Measurements from ENCODE around the gene SLC5A4. TPM values are rescaled to one million over a fixed set of nuclear protein-coding genes. Genes with fewer than 3 reads are reported as not detected.
A peak's percentile ranks its signal among the peaks of the same experiment; 100 is the strongest.
"Not testable (repeated sequence)": the region's sequence is repeated elsewhere in the genome, so short reads cannot be mapped to it uniquely, and the experiment has no call there.

The SLC5A4 gene
- total RNA-seq: not detected

DNA sequence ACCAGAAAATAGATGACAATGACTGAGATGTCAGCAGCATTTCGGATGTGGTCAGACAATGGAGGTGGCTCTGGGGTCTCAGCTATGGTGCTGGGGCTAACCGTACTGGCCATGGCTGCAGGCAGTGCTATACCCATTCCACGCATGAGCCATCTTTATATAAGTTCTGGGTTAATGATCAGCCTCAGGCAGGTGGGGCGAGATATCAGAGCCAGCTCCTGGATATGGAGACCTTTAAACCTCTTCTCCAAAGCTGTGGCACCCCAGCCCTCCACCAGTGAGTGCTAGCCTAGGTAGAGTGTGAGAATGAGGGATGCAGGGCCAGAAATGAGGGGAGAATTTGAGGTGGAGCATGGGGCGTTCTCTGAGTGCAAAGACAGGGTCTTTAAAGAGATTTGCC is at the start of gene SLC5A4:
TSS of gene SLC5A4 (minus strand) at position 131 of the 400 bp plus-strand sequence. CDS start at position 113, 18 bp downstream.
- Mint-ChIP-seq H3K27me3 (ENCODE audit: low read depth) (peaks cover 17% of the 10 kb centered on the region), H3K27ac (no peak within 1 kb of the TSS), H3K4me3 (no peak within 1 kb of the TSS), H3K9me3 (no peaks in the 10 kb centered on the region), H3K36me3 (ENCODE audit: low read depth) (no peaks in the 10 kb centered on the region), H3K4me1 (ENCODE audit: low read depth) (no peaks in the 10 kb centered on the region)
- CTCF ChIA-PET: interaction anchor here (1.3 kb wide), 1 partner anchor 11 kb away, joined by 4 read pairs; no protein-coding TSS in a partner anchor
- intact Hi-C loops (cut with micrococcal nuclease): no loop called here
- DNase-seq: no peak

- H3K27ac Mint-ChIP-seq; H3K4me1 Mint-ChIP-seq (ENCODE audit: low read depth); H3K4me3 Mint-ChIP-seq; H3K9me3 Mint-ChIP-seq; H3K36me3 Mint-ChIP-seq (ENCODE audit: low read depth); DNase-seq; CTCF ChIA-PET; H3K27me3 Mint-ChIP-seq (ENCODE audit: low read depth); intact Hi-C loops (cut with micrococcal nuclease): not testable (repeated sequence)
Observed at GRCh38 chr22:32293921-32294320, 38.8 kb upstream of the SLC5A4 start.

DNA sequence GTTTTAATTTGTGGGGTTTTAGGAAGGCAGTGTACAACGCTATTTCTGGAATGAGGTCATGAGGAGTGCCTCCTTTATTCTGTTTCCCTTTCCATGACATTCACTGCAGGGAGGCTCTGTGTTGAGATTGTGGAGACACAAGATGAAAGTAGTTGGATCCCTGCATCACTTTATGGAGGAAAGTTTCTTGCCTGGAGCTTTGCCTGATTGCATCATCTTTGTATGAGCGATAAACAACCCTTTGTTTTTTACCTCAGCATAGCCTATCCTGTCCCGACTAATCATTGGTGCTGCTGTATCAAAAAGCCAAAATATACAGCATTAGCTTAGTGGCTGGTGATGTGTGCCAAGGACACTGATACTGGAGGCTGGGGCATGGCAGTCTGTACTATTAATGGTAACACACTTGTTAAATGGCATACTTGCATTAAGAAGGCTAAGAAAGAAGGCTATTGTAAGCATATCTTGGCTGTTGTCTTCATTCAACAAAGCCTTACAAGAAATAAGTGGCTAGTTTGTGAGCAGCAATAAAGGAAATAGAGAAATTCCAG is 31.2 kb upstream of the SLC5A4 start:
- Mint-ChIP-seq H3K4me3 (no peak overlapping the region), H3K4me1 (ENCODE audit: low read depth) (no peaks in the 10 kb centered on the region), H3K36me3 (ENCODE audit: low read depth) (no peaks in the 10 kb centered on the region), H3K9me3 (peaks cover 2% of the 10 kb centered on the region), H3K27ac (no peak overlapping the region), H3K27me3 (ENCODE audit: low read depth) (peaks cover 10% of the 10 kb centered on the region)
- CTCF ChIA-PET: no interaction called here
- DNase-seq: no peak
- intact Hi-C loops (cut with micrococcal nuclease): no loop called here

GRCh38 chr22:32281072-32281471 is 25.9 kb upstream of the SLC5A4 start:
- intact Hi-C loops (cut with micrococcal nuclease): no loop called here
- Mint-ChIP-seq H3K36me3 (ENCODE audit: low read depth) (no peaks in the 10 kb centered on the region), H3K4me1 (ENCODE audit: low read depth) (no peaks in the 10 kb centered on the region), H3K27ac (no peak overlapping the region), H3K9me3 (peaks cover 2% of the 10 kb centered on the region), H3K27me3 (ENCODE audit: low read depth) (peaks cover 18% of the 10 kb centered on the region), H3K4me3 (no peak overlapping the region)
- CTCF ChIA-PET: interaction anchor here (1.1 kb wide), 1 partner anchor 15 kb away, joined by 3 read pairs; no protein-coding TSS in a partner anchor
- no peak for DNase-seq

DNA sequence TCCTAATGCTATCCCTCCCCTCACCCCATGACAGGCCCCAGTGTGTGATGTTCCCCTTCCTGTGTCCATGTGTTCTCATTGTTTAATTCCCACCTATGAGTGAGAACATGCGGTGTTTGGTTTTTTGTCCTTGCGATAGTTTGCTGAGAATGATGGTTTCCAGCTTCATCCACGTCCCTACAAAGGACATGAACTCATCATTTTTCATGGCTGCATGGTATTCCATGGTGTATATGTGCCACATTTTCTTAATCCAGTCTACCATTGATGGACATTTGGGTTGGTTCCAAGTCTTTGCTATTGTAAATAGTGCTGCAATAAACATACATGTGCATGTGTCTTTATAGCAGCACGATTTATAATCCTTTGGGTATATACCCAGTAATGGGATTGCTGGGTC is 20.2 kb upstream of the SLC5A4 start:
- H3K27me3 Mint-ChIP-seq (ENCODE audit: low read depth); H3K36me3 Mint-ChIP-seq (ENCODE audit: low read depth); CTCF ChIA-PET; H3K4me1 Mint-ChIP-seq (ENCODE audit: low read depth); H3K9me3 Mint-ChIP-seq; H3K4me3 Mint-ChIP-seq; H3K27ac Mint-ChIP-seq; intact Hi-C loops (cut with micrococcal nuclease); DNase-seq: not testable (repeated sequence)

GRCh38 chr22:32271389-32271788 is 16.2 kb upstream of the SLC5A4 start:
- H3K27me3 Mint-ChIP-seq (ENCODE audit: low read depth): no peaks in the 10 kb centered on the region
- no peak overlapping the region for H3K27ac Mint-ChIP-seq
- no peaks in the 10 kb centered on the region for H3K9me3 Mint-ChIP-seq
- H3K36me3 Mint-ChIP-seq (ENCODE audit: low read depth): no peaks in the 10 kb centered on the region
- H3K4me1 Mint-ChIP-seq (ENCODE audit: low read depth): peaks cover 2% of the 10 kb centered on the region
- CTCF ChIA-PET: no interaction called here
- DNase-seq: no peak
- no peak overlapping the region for H3K4me3 Mint-ChIP-seq
- intact Hi-C loops (cut with micrococcal nuclease): no loop called here

GRCh38 chr22:32270641-32271369 is 15.7 kb upstream of the SLC5A4 start:
- Mint-ChIP-seq H3K4me1 (ENCODE audit: low read depth) (peaks cover 8% of the 10 kb centered on the region), H3K36me3 (ENCODE audit: low read depth) (no peaks in the 10 kb centered on the region), H3K9me3 (no peaks in the 10 kb centered on the region), H3K4me3 (no peak overlapping the region), H3K27me3 (ENCODE audit: low read depth) (no peaks in the 10 kb centered on the region), H3K27ac (no peak overlapping the region)
- no peak for DNase-seq
- CTCF ChIA-PET: interaction anchor here (0.7 kb wide), 1 partner anchor 87 kb away, joined by 3 read pairs; no protein-coding TSS in a partner anchor
- intact Hi-C loops (cut with micrococcal nuclease): no loop called here

DNA sequence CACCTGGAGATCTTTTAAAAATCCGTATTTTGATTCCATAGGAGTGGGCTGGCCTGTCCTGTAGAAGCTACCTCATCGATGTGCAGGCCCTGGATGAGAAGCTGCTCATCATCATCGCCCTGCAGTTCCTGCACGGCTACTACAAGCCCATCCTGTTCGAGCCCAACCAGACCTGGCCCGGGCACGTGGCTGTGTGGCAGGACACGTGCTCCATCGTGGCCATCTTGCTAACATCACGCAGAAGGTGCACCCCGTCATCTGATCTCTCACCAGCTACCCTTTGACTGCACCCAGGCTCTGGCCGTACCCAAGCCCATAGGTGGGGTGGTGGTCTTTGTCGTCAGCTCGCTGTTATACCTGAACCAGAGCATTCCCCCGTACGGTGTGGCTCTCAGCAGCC is 14.2 kb upstream of the SLC5A4 start:
- Mint-ChIP-seq H3K9me3 (no peaks in the 10 kb centered on the region), H3K27ac (no peak overlapping the region), H3K36me3 (ENCODE audit: low read depth) (no peaks in the 10 kb centered on the region), H3K4me3 (no peak overlapping the region), H3K27me3 (ENCODE audit: low read depth) (no peaks in the 10 kb centered on the region), H3K4me1 (ENCODE audit: low read depth) (peaks cover 8% of the 10 kb centered on the region)
- CTCF ChIA-PET: interaction anchor here (0.6 kb wide), 1 partner anchor 638 kb away, joined by 3 read pairs; no protein-coding TSS in a partner anchor
- no peak for DNase-seq
- intact Hi-C loops (cut with micrococcal nuclease): loop anchor here (10.0 kb wide), 1 partner anchor 125 kb away; no protein-coding TSS in a partner anchor

DNA sequence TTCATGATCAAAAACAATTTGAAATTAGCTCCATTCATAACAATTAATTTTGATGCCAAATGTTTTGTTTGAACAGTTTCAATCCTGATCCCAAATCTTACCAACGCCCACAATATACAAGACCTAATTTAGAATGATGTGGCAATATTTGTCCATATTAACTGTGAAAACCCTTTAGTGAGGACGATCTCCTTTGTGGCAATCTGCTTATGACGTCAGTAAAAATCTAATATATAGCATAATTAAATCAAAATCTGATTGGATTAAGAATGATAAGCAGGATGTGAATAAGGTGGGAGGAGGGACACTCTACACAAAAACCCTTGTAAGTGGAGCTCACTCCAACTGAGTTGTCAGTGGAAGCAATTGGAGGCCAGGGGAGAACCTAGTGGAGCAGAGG is 11.9 kb upstream of the SLC5A4 start:
- H3K27me3 Mint-ChIP-seq (ENCODE audit: low read depth): no peaks in the 10 kb centered on the region
- no peaks in the 10 kb centered on the region for H3K9me3 Mint-ChIP-seq
- H3K4me3 Mint-ChIP-seq: no peak overlapping the region

DNA sequence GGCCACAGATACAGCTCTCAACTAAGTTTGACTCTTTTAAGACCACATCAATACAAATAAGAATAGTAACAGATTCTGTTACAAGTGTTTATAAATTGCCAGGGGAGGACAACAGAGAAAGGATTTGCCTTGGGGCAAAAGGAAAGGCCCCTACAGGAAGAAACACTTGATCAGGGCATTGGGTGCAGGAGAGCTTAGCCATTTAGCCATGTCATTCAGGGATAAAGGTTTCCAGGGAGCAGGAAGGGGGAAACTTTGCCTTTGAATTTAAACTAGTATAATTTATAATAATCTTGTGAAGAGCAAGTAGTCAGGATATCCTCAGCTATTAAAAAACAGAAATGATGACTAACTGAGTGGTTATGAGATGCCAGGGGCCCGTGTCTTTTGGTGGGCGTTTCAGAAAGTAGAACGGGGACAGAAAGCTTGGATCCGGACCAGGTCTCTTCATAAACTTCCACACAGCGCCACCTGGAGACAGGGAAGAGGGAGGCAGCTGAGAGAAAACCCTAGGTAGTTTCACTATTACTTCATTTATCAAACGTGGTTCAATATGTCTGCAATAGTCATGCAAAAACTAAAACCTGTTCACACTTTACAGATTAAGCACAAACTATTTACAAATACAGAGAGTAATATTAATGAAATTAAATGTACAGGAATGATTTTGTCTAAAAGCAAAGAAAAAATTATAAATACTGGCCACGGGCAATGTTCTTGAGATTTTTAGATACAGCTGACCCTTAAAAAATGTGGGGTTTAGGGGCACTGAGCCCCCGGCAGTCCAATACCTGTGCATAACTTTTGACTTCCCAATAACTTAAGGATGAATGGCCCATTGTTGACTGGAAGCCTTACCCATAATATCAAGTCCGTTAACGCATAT is 11.0 kb upstream of the SLC5A4 start:
- peaks cover 8% of the 10 kb centered on the region for H3K4me1 Mint-ChIP-seq (ENCODE audit: low read depth)
- peak; percentile 84 for DNase-seq
- H3K4me3 Mint-ChIP-seq: no peak overlapping the region
- no peaks in the 10 kb centered on the region for H3K9me3 Mint-ChIP-seq
- H3K27me3 Mint-ChIP-seq (ENCODE audit: low read depth): no peaks in the 10 kb centered on the region
- no peak overlapping the region for H3K27ac Mint-ChIP-seq
- intact Hi-C loops (cut with micrococcal nuclease): loop anchor here (1.0 to 10.0 kb wide), 5 partner anchors 64 to 289 kb away; no protein-coding TSS in a partner anchor
- no peaks in the 10 kb centered on the region for H3K36me3 Mint-ChIP-seq (ENCODE audit: low read depth)
- CTCF ChIA-PET: interaction anchor here (0.6 to 4.3 kb wide), 21 partner anchors 8 to 295 kb away, joined by 3 to 26 read pairs (median 3); partner anchors contain the start of gene SLC5A4

More for the DNA sequence above, 11.9 kb upstream of the SLC5A4 start:
- Mint-ChIP-seq H3K4me1 (ENCODE audit: low read depth) (peaks cover 8% of the 10 kb centered on the region), H3K27ac (no peak overlapping the region), H3K36me3 (ENCODE audit: low read depth) (no peaks in the 10 kb centered on the region)
- no peak for DNase-seq
- intact Hi-C loops (cut with micrococcal nuclease): loop anchor here (2.0 to 10.0 kb wide), 3 partner anchors 122 to 206 kb away; no protein-coding TSS in a partner anchor
- CTCF ChIA-PET: interaction anchor here (0.6 to 4.3 kb wide), 10 partner anchors 10 to 296 kb away, joined by 3 to 26 read pairs (median 4); partner anchors contain the start of gene SLC5A4

GRCh38 chr22:32263678-32264077 is 8.5 kb upstream of the SLC5A4 start:
- H3K27me3 Mint-ChIP-seq (ENCODE audit: low read depth): peaks cover 10% of the 10 kb centered on the region
- H3K27ac Mint-ChIP-seq; H3K4me3 Mint-ChIP-seq; H3K9me3 Mint-ChIP-seq; DNase-seq; H3K36me3 Mint-ChIP-seq (ENCODE audit: low read depth); H3K4me1 Mint-ChIP-seq (ENCODE audit: low read depth): not testable (repeated sequence)
- CTCF ChIA-PET: interaction anchor here (0.6 to 0.7 kb wide), 2 partner anchors 110 to 159 kb away, joined by 3 read pairs; no protein-coding TSS in a partner anchor
- intact Hi-C loops (cut with micrococcal nuclease): loop anchor here (10.0 kb wide), 1 partner anchor 119 kb away; no protein-coding TSS in a partner anchor

GRCh38 chr22:32261306-32261705 is 6.2 kb upstream of the SLC5A4 start:
- H3K4me3 Mint-ChIP-seq: no peak overlapping the region
- no peak for DNase-seq
- peaks cover 6% of the 10 kb centered on the region for H3K4me1 Mint-ChIP-seq (ENCODE audit: low read depth)
- H3K36me3 Mint-ChIP-seq (ENCODE audit: low read depth): no peaks in the 10 kb centered on the region
- intact Hi-C loops (cut with micrococcal nuclease): loop anchor here (10.0 kb wide), 1 partner anchor 117 kb away; no protein-coding TSS in a partner anchor
- H3K27ac Mint-ChIP-seq: no peak overlapping the region
- H3K9me3 Mint-ChIP-seq: no peaks in the 10 kb centered on the region
- CTCF ChIA-PET: interaction anchor here (1.3 kb wide), 1 partner anchor 27 kb away, joined by 3 read pairs; no protein-coding TSS in a partner anchor
- peaks cover 14% of the 10 kb centered on the region for H3K27me3 Mint-ChIP-seq (ENCODE audit: low read depth)

Data from activated naive CD4-positive, alpha-beta T cell treated with anti-CD3 and anti-CD28 coated beads for 36 hours (primary cell).